ENCODE results near the gene FAM228A. TPM values are rescaled to one million over a fixed set of nuclear protein-coding genes. Genes with fewer than 3 reads are reported as not detected.

Gene FAM228A
- total and polyA plus RNA-seq, 2 donors (not counting 3 experiments of a cell fraction or from before 2014, with no cell fraction given) = 0.36 to 1.00 TPM

DNA sequence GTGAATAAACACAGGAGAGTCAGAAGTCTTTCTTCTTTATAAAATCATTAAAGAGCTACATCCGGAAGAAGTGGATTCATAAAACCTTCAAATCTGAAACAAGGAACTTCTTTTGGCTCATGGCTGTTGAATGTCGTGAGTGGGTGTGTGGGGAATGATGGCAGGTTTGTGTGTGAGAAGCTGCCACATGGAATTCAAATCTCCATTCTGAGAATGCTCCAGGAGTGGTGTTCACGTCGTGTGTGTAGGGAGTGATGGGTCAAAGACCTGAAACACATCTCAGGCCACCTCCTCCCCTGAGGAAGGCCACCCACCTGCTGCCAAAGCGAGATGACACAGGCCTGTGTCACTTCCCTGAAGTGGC is 28.9 kb downstream of the FAM228A start:
- Histone ChIP-seq H3K36me3 (ENCODE audit: control insufficient read depth in 2 of 2, extremely low read depth in 1 of 2, insufficient read depth in 2 of 2, low read length in 2 of 2) (peaks cover 0 to 37% of the 10 kb centered on the region in 2 experiments), H3K4me3 (replicated peaks in 1 of 3; ENCODE audit: insufficient read depth in 1 of 3, low read depth in 1 of 3, low read length in 3 of 3) (no peak overlapping the region), H4K20me1 (replicated peaks; ENCODE audit: control insufficient read depth, extremely low read depth, insufficient read depth, low read length) (no peaks in the 10 kb centered on the region), H3K9me3 (replicated peaks; ENCODE audit: control insufficient read depth, insufficient read depth, low read length) (no peaks in the 10 kb centered on the region), H3K27me3 (ENCODE audit: control insufficient read depth in 2 of 2, insufficient read depth in 2 of 2, low read length in 2 of 2) (no peaks in the 10 kb centered on the region), H2AFZ (ENCODE audit: low read depth, low read length) (no peak overlapping the region), H3K79me2 (ENCODE audit: control insufficient read depth, insufficient read depth, low read length) (no peaks in the 10 kb centered on the region), H3K4me2 (ENCODE audit: insufficient read depth, low read length) (no peak overlapping the region), H3K9me1 (replicated peaks; ENCODE audit: control insufficient read depth, extremely low read depth, insufficient read depth, low read length) (no peaks in the 10 kb centered on the region), H3K27ac (ENCODE audit: insufficient read depth, low read depth, low read length) (no peak overlapping the region), H3K4me1 (ENCODE audit: control insufficient read depth, extremely low read depth, insufficient read depth, low read length) (no peaks in the 10 kb centered on the region), H3K9ac (replicated peaks; ENCODE audit: extremely low read depth, insufficient read depth, low read length) (no peak overlapping the region)
- ChIA-PET CTCF (interaction anchor here (1.1 kb wide), 1 partner anchor 9 kb away, joined by 3 read pairs; no protein-coding TSS in a partner anchor), POLR2A (no interaction called here)
- dilution Hi-C loops (cut with MboI; ENCODE audit: extremely low pct_ligation_motif_present, low sequenced_read_pairs) (no loop called here), intact Hi-C loops (cut with micrococcal nuclease) (no loop called here)
- FAIRE-seq (no peak), DNase-seq (ENCODE audit: low read depth, low spot score) (no peak)
- TF ChIP-seq, protein P1, sequence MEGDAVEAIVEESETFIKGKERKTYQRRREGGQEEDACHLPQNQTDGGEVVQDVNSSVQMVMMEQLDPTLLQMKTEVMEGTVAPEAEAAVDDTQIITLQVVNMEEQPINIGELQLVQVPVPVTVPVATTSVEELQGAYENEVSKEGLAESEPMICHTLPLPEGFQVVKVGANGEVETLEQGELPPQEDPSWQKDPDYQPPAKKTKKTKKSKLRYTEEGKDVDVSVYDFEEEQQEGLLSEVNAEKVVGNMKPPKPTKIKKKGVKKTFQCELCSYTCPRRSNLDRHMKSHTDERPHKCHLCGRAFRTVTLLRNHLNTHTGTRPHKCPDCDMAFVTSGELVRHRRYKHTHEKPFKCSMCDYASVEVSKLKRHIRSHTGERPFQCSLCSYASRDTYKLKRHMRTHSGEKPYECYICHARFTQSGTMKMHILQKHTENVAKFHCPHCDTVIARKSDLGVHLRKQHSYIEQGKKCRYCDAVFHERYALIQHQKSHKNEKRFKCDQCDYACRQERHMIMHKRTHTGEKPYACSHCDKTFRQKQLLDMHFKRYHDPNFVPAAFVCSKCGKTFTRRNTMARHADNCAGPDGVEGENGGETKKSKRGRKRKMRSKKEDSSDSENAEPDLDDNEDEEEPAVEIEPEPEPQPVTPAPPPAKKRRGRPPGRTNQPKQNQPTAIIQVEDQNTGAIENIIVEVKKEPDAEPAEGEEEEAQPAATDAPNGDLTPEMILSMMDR (IDR thresholded peaks at IDR 0.05; ENCODE audit: extremely low read depth in 1 of 2, insufficient read depth in 1 of 2, low read depth in 1 of 2, low read length in 2 of 2) = no peak
- no peak for TF ChIP-seq MYC (IDR thresholded peaks at IDR 0.05; ENCODE audit: low read depth, low read length)
- TF ChIP-seq POLR2A (IDR thresholded peaks at IDR 0.05; ENCODE audit: low read depth, low read length) = no peak
- no TSS peak for BruUV-seq (replicated peaks)

DNA sequence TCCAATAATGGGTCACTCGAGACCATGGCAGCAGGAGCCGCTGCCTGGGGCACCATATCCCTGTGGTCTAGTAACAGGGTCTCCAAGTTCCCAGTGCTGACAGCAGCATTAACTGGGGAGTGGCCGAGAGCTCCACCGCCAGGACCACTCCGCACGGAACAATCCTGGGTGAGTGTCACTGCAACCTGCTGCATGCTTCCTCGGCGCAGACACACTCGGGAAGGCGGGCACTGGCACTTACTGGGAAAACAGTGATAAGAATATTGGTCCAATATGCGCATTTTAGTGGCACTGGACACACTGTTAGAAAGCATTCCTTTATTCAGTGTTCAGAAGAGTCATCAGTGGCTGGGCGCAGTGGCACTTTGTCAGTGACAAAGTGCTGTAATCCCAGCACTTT is 29.7 kb downstream of the FAM228A start:
- Histone ChIP-seq H3K36me3 (ENCODE audit: control insufficient read depth in 2 of 2, extremely low read depth in 1 of 2, insufficient read depth in 2 of 2, low read length in 2 of 2) (peaks cover 0 to 44% of the 10 kb centered on the region in 2 experiments), H4K20me1 (replicated peaks; ENCODE audit: control insufficient read depth, extremely low read depth, insufficient read depth, low read length) (no peaks in the 10 kb centered on the region), H3K27me3 (ENCODE audit: control insufficient read depth in 2 of 2, insufficient read depth in 2 of 2, low read length in 2 of 2) (no peaks in the 10 kb centered on the region), H2AFZ (ENCODE audit: low read depth, low read length) (no peak overlapping the region), H3K9me1 (replicated peaks; ENCODE audit: control insufficient read depth, extremely low read depth, insufficient read depth, low read length) (no peaks in the 10 kb centered on the region), H3K4me3 (replicated peaks in 1 of 3; ENCODE audit: insufficient read depth in 1 of 3, low read depth in 1 of 3, low read length in 3 of 3) (no peak overlapping the region), H3K9ac (replicated peaks; ENCODE audit: extremely low read depth, insufficient read depth, low read length) (no peak overlapping the region), H3K27ac (ENCODE audit: insufficient read depth, low read depth, low read length) (no peak overlapping the region), H3K4me1 (ENCODE audit: control insufficient read depth, extremely low read depth, insufficient read depth, low read length) (no peaks in the 10 kb centered on the region), H3K79me2 (ENCODE audit: control insufficient read depth, insufficient read depth, low read length) (no peaks in the 10 kb centered on the region), H3K4me2 (ENCODE audit: insufficient read depth, low read length) (no peak overlapping the region), H3K9me3 (replicated peaks; ENCODE audit: control insufficient read depth, insufficient read depth, low read length) (no peaks in the 10 kb centered on the region)
- DNase-seq (ENCODE audit: low read depth, low spot score) (no peak), FAIRE-seq (no peak)
- dilution Hi-C loops (cut with MboI; ENCODE audit: extremely low pct_ligation_motif_present, low sequenced_read_pairs) = no loop called here
- TF ChIP-seq, protein P2, sequence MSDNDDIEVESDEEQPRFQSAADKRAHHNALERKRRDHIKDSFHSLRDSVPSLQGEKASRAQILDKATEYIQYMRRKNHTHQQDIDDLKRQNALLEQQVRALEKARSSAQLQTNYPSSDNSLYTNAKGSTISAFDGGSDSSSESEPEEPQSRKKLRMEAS (IDR thresholded peaks at IDR 0.05; ENCODE audit: insufficient read depth, insufficient read length) = no peak
- TF ChIP-seq EZH2 (IDR thresholded peaks at IDR 0.05; ENCODE audit: borderline replicate concordance, low read depth, low read length, severe bottlenecking) = no peak
- ChIA-PET CTCF (no interaction called here), POLR2A (no interaction called here)
- no TSS peak for BruUV-seq (replicated peaks)
- intact Hi-C loops (cut with micrococcal nuclease) = no loop called here
